ENCODE measurements around the gene STRN3.

Gene STRN3

GRCh38 chr14:31001339-31001658 is 24.9 kb downstream of the STRN3 start:
- no peak for ATAC-seq
- TF ChIP-seq ZNF8 (CRISPR knock-in tag; IDR thresholded peaks at IDR 0.05) (no peak), OSR1 (CRISPR knock-in tag; IDR thresholded peaks at IDR 0.05) (no peak), ESRRG (CRISPR knock-in tag; IDR thresholded peaks at IDR 0.05) (no peak)

- no peak for ATAC-seq
- TF ChIP-seq TCF4 (CRISPR knock-in tag; IDR thresholded peaks at IDR 0.05; ENCODE audit: borderline replicate concordance) (no peak), ZNF8 (CRISPR knock-in tag; IDR thresholded peaks at IDR 0.05) (no peak), TSHZ2 (CRISPR knock-in tag; IDR thresholded peaks at IDR 0.05) (no peak)
Observed at GRCh38 chr14:31000629-31001338, 25.4 kb downstream of the STRN3 start.

GRCh38 chr14:30999038-30999773 is 27.0 kb downstream of the STRN3 start:
- no peak for ATAC-seq
- no peak for TF ChIP-seq OSR1 (CRISPR knock-in tag; IDR thresholded peaks at IDR 0.05)
- TF ChIP-seq ZFP3 (CRISPR knock-in tag; IDR thresholded peaks at IDR 0.05) = no peak
- TF ChIP-seq RARB (CRISPR knock-in tag; IDR thresholded peaks at IDR 0.05) = no peak
- no peak for TF ChIP-seq ESRRG (CRISPR knock-in tag; IDR thresholded peaks at IDR 0.05)
- no peak for TF ChIP-seq ZNF8 (CRISPR knock-in tag; IDR thresholded peaks at IDR 0.05)
- TF ChIP-seq ISL1 (CRISPR knock-in tag; IDR thresholded peaks at IDR 0.05) = no peak

- TF ChIP-seq ZNF70 (CRISPR knock-in tag; IDR thresholded peaks at IDR 0.05) = no peak
- TF ChIP-seq ESRRG (CRISPR knock-in tag; IDR thresholded peaks at IDR 0.05) = no peak
- no peak for TF ChIP-seq ZNF8 (CRISPR knock-in tag; IDR thresholded peaks at IDR 0.05)
- no peak for TF ChIP-seq TCF4 (CRISPR knock-in tag; IDR thresholded peaks at IDR 0.05; ENCODE audit: borderline replicate concordance)
- TF ChIP-seq TSHZ2 (CRISPR knock-in tag; IDR thresholded peaks at IDR 0.05) = no peak
- no peak for TF ChIP-seq PPARA (CRISPR knock-in tag; IDR thresholded peaks at IDR 0.05; ENCODE audit: borderline replicate concordance)
- no peak for TF ChIP-seq TOX (CRISPR knock-in tag; IDR thresholded peaks at IDR 0.05; ENCODE audit: borderline replicate concordance)
- TF ChIP-seq CREB5 (CRISPR knock-in tag; IDR thresholded peaks at IDR 0.05; ENCODE audit: low read depth) = no peak
- TF ChIP-seq POU6F1 (CRISPR knock-in tag; IDR thresholded peaks at IDR 0.05; ENCODE audit: borderline replicate concordance, low read depth) = no peak
- no peak for TF ChIP-seq ARNTL (CRISPR knock-in tag; IDR thresholded peaks at IDR 0.05; ENCODE audit: borderline replicate concordance, low read depth)
- no peak for TF ChIP-seq BACH2 (CRISPR knock-in tag; IDR thresholded peaks at IDR 0.05; ENCODE audit: borderline replicate concordance)
- TF ChIP-seq ZC3H10 (CRISPR knock-in tag; IDR thresholded peaks at IDR 0.05) = no peak
- no peak for TF ChIP-seq GLIS3 (CRISPR knock-in tag; IDR thresholded peaks at IDR 0.05)
- TF ChIP-seq CSDC2 (CRISPR knock-in tag; IDR thresholded peaks at IDR 0.05) = no peak
- TF ChIP-seq RARB (CRISPR knock-in tag; IDR thresholded peaks at IDR 0.05) = no peak
- ATAC-seq = no peak
Observed at GRCh38 chr14:30998100-30998706, 28.0 kb downstream of the STRN3 start.

All from SK-N-SH treated with all-trans-retinoic acid at 6 μM for 48 hours (cell line).